Endometrial microvascular endothelial cells (primary cell): ENCODE results near the gene PHLDA1. TPM values are rescaled to one million over a fixed set of nuclear protein-coding genes. Genes with fewer than 3 reads are reported as not detected.

Experiments
- in situ Hi-C: cut with HindIII; loops from 2 replicates; pipeline ENCODE4 v1.10.0; 2017; ENCODE audit warnings: low sequenced_read_pairs, low pct_unique_long_range_greater_than_20kb; ENCODE audit errors: inconsistent ontology term
- total RNA-seq: library from RNA; depleted of rRNA; stranded (reverse); fragments of >200 nt; gene quantifications from one replicate; pipeline ENCODE4 v1.2.3, GENCODE V29; 2015; ENCODE audit errors: inconsistent ontology term

Gene PHLDA1
- total RNA-seq: 31.1 TPM

DNA sequence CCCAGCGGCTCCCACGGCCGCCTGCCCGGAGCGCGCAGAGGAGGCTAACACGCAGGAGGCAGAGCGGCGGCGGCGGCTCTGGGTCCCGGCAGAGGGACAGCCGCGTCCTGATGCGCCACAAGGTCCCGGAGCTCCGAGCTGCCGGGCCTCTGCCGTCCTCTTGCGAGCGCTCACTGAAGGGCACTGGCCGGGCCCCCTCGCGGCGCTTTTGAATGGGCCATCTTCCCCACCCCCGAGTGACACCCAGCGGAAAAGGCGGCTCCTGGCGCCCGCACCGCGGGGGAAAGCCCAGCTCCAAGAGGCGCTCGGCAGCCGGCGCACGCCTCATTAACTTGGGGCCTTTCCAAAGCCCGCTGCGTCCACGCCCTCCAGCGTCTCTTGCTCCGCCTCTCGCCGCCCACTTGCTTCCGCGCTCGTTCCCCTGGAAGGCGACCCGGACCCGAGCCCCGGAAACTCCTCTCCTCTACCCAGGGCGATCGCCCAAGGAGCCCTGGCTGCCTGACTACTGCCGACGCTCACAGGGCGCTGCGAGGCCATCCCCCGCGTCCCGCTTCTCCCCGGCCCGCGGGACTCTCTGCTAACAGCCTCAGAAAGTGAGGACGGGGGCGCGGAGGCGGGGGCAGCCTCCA is at the start of gene PHLDA1:
PHLDA1 (minus strand) TSS at position 363 of the 629 bp plus-strand sequence.
- in situ Hi-C loops: loop anchor here (25.0 kb wide), 2 partner anchors 319 to 469 kb away; no protein-coding TSS in a partner anchor

DNA sequence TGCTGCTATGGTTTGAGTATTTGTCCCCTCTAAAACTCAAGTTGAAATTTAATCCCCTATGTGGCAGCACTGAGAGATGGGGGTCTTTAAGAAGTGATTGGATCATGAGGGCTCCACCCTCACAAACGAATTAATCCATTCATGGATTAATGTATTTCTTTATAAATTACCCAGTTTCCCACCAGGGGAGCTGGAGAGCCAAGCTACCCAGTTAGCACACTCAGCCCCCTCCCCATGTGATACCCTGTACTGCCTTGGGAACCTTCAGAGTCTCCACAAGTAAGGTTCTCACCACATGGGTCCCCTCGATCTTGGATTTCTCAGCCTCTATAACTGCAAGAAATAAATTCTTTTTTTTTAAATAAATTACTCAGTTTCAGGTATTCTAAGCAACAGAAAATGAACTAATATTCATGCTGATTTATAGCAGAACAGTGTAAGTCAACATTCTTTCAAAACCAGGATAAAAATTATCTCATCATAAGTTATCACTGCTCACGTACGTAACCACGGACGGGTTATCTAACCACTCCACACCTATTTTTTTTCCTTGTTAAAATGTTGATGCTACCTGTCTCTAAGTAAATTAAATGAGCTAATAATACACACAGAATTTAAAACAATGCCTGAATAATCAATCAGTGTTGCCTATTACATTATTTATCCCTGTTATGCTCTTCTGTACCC is 49.3 kb upstream of the PHLDA1 start:
- in situ Hi-C loops: no loop called here

DNA sequence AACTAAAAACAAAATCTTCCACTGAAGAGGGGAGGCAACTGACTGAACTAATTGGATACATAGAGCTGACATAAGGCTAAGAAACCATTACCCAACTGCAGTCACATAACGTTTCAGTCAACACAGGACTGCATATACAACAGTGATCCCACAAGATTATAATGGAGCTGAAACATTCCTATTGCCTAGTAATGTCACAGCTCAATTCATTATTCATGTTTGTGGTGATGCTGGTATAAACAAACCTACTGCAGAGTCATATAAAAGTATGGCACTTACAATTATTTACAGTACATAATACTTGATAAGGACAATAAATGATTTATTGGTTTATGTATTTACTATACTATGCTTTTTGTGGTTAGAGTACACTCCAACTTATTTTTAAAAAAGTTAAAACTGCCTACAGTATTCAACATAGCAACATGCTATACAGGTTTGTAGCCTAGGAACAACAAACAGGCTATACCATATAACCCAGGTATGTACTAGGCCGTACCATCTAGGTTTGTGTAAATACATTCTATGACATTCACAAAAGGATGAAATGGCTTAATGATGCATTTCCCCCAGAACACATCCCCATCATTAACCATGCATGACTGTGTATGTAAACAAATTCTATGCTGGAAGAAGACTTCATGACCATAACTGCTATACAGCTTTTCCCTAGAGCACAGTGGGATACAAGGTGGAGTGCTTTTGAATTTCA is 48.6 kb upstream of the PHLDA1 start:
- in situ Hi-C loops: no loop called here

DNA sequence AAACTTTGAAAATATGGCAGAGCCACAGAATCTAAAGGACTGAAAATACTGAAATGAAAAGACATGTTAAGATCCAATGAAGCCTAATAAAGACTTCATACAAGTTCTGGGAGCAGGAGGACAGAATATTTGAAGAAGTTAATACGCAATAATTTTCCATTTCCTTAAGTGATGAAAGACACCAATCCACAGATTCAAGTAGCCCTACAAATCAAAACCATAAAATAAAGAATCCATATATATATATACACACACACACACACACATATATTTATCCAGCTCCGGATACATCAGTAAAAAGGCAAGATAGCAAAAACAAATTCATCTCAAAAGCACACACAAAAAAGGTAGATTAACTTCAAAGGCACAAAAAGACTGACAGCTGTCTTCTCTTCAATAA is 47.2 kb upstream of the PHLDA1 start:
- in situ Hi-C loops: no loop called here

DNA sequence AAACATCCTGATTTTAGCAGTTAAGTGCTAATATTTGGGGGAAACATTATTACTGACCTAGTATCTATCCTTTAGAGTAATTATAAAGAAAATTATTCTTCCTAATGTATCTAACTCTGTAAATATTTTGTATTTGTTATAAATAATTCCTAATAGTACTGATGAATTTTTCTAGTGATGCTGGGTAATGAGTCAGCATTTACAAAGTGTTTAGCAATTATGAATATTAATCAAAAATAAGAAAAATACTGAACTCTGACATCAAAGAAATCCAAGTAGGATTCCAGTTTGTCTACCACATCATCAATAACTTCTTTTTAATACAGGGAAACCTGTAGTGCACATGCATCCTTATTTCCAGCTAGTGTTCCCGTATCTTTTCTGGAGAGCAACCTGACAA is 43.9 kb upstream of the PHLDA1 start:
- in situ Hi-C loops: no loop called here

DNA sequence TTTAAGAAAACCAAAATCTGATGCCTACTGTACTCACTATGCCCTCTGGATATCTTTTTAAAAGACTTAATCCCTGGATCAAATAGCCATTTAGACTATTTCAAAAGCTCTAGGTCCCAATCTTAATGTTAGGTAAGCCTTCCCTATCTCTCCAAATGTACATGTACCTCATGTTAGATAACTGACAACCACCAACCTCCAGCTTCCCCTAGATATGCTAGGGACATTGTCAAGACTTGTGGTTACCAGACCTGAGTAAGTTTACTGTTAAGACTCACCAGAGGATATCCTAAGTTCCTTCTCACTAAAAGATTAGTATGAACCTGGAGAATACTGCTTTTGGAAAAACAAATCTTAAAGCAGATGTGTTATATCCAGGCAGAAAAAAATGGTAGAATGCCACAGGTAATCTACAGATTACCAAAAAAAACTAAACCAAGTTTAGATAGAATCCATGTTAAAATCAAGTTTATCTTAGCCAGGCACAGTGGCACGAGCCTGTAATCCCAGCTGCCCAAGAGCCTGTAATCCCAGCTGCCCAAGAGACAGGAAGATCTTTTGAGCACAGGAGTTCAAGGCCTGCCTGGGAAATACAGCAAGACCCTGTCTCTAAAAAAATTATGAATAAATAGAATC is 43.2 kb upstream of the PHLDA1 start:
- in situ Hi-C loops: no loop called here

DNA sequence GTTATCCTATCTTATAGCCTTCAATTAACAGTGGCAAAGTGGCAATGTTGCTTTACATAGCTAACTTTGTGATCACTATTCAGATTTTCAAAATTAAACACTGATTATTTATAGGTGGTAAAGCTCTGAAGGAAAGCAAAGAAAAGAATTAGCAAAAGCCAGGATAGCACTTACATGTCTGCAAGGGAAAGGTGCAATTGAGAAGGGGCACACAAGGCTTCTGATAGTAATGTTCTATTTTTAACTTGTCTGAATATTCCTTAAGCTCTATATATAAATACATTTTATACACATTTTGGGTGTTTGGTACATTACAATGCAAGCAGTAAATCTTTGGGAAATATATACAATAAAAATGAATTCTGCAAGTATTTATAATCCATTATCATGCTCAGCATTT is 42.0 kb upstream of the PHLDA1 start:
- in situ Hi-C loops: no loop called here

DNA sequence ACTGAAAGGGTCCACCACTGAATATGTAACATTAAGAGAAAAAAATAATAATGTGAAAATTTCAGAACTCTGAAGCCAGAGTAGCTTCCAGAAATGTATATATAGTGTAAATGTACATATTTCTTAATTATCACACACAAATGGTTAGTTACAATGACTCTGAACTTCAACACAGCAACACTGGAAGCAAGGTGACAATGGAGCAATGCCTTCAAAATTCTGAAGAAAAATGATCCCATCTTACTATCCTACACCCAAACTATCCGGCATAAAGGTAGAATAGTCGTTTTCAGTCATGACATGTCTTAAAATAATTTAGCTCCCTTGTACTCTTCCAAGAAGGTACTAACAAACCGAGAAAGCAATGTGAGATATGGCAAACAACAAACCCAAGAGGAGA is 41.0 kb upstream of the PHLDA1 start:
- in situ Hi-C loops: no loop called here

DNA sequence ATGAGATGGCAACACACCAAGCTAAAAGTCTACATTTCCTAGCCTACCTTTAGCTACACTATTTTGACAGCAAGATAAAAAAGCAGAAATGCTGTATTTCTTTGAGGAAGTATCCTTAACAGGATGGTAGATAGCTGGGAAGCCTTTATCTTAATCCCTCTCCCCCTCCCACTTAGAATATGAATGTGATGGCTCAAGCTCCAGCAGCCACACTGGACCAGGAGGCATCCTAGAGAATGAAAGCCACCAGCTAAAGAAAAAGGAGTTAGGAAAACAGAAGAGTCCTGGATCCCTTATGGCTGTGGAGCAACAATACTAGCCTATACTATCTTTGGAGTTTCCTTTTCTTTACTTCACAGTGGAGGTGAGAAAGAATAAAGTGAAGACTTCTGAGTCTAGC is 37.8 kb upstream of the PHLDA1 start:
- in situ Hi-C loops: no loop called here

DNA sequence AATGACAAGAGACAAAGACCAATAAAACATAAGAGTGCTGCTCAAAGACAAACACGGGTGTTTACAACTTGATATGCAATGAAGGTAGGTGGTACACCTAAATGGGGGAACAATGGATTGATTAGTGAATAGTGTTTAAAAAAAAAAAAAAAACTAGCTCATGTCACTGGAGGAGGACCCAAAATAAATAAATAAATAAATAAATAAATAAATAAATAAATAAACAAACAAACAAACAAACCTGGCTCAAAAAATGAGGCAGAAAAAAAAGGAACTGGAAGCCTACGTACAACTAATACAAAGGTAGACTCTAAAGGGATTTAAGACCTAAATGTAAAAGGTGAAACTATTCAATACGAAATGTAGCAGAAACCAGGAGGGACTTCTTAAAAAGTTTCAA is 34.3 kb upstream of the PHLDA1 start:
- in situ Hi-C loops: no loop called here

DNA sequence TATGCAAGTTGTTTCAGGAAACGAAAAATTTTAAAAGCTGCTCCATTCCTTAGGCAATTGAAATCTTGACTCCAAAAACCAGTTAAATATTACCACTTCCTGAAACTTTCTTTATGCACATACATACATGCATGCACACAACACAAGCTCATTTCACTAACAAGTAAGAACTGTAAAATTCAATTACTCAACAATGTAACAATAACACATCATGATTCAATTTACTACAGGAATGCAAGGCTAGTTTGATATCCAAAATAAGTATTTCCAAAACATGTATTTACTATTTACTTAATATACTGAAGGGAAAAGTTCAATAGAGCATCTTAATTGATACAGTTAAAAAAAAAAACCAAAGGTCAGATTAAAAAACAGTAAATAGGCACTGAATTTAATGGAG is 33.3 kb upstream of the PHLDA1 start:
- in situ Hi-C loops: no loop called here

DNA sequence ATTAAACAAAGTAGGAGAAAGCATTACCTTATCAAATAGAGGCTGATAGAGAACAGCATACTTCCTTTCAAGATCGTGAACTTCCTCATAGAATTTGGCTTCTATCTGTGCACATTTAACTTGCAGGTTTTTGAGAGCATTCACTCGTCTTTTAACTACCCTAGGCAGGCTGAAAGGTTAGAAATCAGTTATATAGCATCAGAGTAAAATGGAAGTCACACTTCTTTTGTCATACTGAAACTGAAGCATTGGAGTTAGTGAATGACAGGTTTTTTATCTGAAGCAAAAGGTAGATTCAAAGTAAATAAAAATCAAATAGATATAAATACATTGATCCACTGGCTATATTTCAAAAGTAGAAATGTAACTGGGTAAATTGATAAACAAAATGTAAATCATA is 28.5 kb upstream of the PHLDA1 start:
- in situ Hi-C loops: no loop called here

DNA sequence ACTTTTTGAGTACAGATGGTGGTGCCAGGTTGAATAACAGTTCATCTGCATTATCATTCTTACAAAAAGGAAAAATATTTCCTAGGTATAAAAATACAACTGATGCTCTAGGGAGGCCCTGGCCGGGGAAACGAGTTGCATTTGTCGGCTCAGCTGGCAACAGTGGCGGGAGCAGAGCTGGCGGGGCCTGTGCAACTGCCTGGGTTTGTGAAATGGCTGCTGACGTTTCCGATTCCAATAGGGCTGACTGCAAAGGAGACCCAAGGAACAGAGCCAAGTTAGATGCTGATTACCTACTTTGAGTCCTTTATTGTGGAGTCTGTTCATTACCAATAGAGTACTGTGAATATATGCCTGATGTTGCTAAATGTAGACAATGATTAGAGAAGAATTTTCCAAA is 25.8 kb upstream of the PHLDA1 start:
- in situ Hi-C loops: no loop called here

DNA sequence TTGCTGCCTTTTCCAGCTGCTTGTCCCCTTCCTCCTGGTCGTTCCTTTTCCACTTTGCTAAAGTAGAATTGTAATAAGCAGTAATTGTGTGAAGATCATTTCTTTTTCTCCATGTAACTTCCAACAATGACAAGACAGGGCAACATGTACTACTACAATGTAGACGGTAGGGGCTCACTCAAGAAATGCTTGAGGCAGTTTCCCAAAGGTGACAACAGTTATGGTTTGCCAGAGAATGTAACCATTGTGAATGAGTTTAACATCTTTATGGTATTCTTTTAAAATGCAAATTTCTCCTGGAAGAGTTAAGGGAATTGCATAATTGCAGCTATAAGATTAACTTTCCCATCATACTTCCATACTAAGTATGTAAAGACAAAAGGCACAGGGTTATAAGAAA is 23.8 kb upstream of the PHLDA1 start:
- in situ Hi-C loops: no loop called here

DNA sequence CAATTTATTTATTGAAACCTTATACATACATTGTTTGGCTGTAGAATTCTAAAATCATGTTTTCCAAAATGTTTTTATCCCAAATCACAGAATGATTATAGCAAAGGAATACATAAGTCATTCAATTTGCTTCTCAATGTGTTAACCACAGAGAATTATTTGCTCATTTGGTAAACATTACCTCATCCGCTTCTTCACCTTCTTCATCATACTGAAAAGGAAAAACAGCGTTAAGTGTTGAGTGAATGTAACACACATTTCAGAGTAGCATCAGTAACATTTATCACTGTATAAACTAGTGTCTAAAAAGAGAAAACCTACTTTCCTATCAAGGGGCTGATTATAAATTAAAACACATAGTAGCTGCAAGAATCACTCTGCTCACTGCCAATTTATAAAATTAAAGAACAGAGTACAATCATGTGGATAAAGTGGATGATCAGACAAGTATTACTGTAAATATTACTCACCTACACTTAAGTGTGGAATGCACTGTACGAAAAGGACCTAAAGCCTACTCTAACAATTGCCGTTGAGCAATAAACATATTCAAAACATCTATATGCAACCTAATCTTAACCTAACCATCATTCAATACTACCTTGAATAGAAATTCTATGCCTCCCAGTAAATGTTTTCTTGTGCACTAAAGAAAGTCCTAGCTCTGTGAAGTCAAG is 18.1 kb upstream of the PHLDA1 start:
- in situ Hi-C loops: loop anchor here (25.0 kb wide), 2 partner anchors 337 to 487 kb away; no protein-coding TSS in a partner anchor

DNA sequence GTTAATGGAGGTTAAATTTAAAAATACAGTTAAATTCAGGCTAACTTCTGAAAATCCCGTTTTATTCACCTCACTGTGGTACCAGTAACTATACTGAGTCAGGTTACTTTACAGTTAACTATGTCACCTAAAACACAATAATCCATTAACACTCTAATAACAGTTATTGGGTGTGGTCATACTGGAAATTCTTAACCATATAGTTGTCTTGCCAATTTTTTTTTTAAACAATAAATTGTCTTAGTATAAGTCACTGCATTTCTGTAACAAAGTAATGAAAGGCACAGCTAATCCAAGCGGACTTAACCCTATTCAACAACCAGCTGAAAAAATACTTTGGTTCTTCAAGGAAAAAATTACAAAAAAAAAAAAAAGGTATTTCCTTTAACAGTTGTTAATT is 16.2 kb upstream of the PHLDA1 start:
- in situ Hi-C loops: loop anchor here (25.0 kb wide), 2 partner anchors 335 to 485 kb away; no protein-coding TSS in a partner anchor

DNA sequence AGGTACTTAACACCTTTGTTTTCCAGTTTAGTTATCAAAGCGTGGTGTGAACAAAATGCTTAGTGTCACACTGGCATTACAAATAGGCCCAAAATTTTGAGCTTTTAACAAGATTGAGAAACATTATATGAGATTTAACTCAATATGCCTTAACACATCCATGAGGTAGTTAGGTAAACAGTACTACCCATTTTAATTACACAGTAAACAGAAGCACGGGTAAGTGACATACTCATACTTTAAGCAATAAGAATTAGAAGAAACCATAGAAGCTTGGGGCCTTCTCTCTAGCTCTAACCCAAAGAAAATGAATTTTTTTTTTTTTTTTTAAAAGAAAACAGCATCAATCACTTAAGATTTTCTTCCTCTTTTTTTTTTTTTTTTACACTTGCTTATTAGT is 15.5 kb upstream of the PHLDA1 start:
- in situ Hi-C loops: loop anchor here (25.0 kb wide), 2 partner anchors 335 to 485 kb away; no protein-coding TSS in a partner anchor

DNA sequence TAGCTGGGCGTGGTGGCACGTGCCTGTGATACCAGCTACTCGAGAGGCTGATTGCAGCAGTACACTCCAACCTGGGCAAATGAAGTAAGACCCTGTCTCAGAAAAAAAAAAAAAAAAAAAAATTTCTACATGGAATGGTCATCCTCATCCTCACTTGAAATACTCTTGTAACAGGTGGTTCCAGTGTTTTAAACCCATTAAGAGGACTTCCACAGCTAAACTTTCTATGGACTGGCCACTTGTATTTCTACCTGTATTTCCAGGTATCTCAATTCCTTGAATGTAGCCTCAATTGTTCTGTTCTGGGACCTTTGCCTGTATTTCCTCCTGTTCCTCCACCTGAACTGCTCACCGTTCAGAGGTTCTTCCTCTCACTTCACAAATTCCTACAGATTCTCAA is 11.8 kb upstream of the PHLDA1 start:
- in situ Hi-C loops: loop anchor here (25.0 kb wide), 2 partner anchors 331 to 481 kb away; no protein-coding TSS in a partner anchor

DNA sequence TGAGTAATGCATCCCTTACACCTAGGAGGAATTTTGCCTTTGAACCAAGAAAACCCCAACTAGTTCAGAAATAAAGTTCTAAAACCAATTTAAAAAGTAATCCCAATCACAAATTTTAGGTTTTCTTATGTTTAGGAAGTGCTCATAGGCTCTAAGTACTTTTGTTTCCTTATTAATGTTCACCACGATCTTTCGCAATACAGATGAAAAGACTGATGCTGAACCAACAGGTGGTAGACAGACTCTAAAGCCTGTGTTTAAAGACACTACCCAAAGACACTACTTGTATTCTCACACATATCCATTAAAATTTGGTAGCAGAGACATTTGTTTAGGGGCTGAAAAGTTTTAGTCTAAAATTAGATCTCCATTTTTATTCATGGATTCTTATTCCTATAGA is 10.6 kb upstream of the PHLDA1 start:
- in situ Hi-C loops: loop anchor here (25.0 kb wide), 2 partner anchors 330 to 480 kb away; no protein-coding TSS in a partner anchor
